ENCODE measurements around the gene ZNF865. TPM values are rescaled to one million over a fixed set of nuclear protein-coding genes. Genes with fewer than 3 reads are reported as not detected.
"Not testable (repeated sequence)": the region's sequence is repeated elsewhere in the genome, so short reads cannot be mapped to it uniquely, and the experiment has no call there.

The ZNF865 gene
- total and polyA plus RNA-seq, 10 donors = 4.8 to 23.3 (median 14.3) TPM

- Histone ChIP-seq H3K27ac (no peak overlapping the region), H3K9me3 (peaks cover 0 to 4% (median 0%) of the 10 kb centered on the region in 8 donors), H3K4me1 (peaks cover 18 to 44% (median 35%) of the 10 kb centered on the region in 6 donors), H3K27me3 (replicated peaks in 1 of 7) (peaks cover 0 to 17% (median 0%) of the 10 kb centered on the region in 7 donors), H3K36me3 (peaks cover 0 to 27% (median 20%) of the 10 kb centered on the region in 6 donors), H3K4me3 (no peak overlapping the region)
- DNase-seq = no peak
- intact Hi-C loops (cut with DNase I; ENCODE audit: low total_unique reads) = no loop called here
- TF ChIP-seq CTCF (IDR thresholded peaks at IDR 0.05 in 8 of 11, conservative IDR thresholded peaks at IDR 0.05 in 3 of 11) (no peak), POLR2A (IDR thresholded peaks at IDR 0.05) (no peak), POLR2AphosphoS5 (IDR thresholded peaks at IDR 0.05) (no peak)
- WGBS, 5 donors = 39 to 60% (median 54%) methylated on average over 6 of the region's 6 CpGs
These were observed 23.6 kb upstream of the ZNF865 start for GRCh38 chr19:55581823-55582223.

GRCh38 chr19:55582284-55582683 lies 23.2 kb upstream of the ZNF865 start:
- H3K9me3 ChIP-seq; DNase-seq; H3K27ac ChIP-seq; intact Hi-C loops (cut with DNase I; ENCODE audit: low total_unique reads); H3K4me3 ChIP-seq: not testable (repeated sequence)
- WGBS, 5 donors = 70 to 88% (median 78%) methylated on average over 4 of the region's 4 CpGs
- Histone ChIP-seq H3K36me3 (peaks cover 0 to 22% (median 18%) of the 10 kb centered on the region in 6 donors), H3K27me3 (replicated peaks in 1 of 7) (peaks cover 0 to 20% (median 0%) of the 10 kb centered on the region in 7 donors), H3K4me1 (peaks cover 22 to 49% (median 40%) of the 10 kb centered on the region in 6 donors)

- H3K4me3 ChIP-seq; intact Hi-C loops (cut with DNase I; ENCODE audit: low total_unique reads); H3K36me3 ChIP-seq; H3K27ac ChIP-seq; H3K9me3 ChIP-seq; DNase-seq: not testable (repeated sequence)
- 66 to 89% (median 84%) methylated on average over 8 of the region's 8 CpGs for WGBS, 5 donors
- Histone ChIP-seq H3K27me3 (replicated peaks in 1 of 7) (peaks cover 0 to 26% (median 0%) of the 10 kb centered on the region in 7 donors), H3K4me1 (peaks cover 27 to 57% (median 49%) of the 10 kb centered on the region in 6 donors)
These were observed 21.6 kb upstream of the ZNF865 start for GRCh38 chr19:55583897-55584296.

GRCh38 chr19:55584871-55585270 lies 20.6 kb upstream of the ZNF865 start:
- no peak overlapping the region for H3K27ac ChIP-seq
- 79 to 95% (median 92%) methylated on average over 11 of the region's 11 CpGs for WGBS, 5 donors

More at GRCh38 chr19:55584871-55585270, 20.6 kb upstream of the ZNF865 start:
- H3K36me3 ChIP-seq = no peaks in the 10 kb centered on the region
- DNase-seq = no peak
- intact Hi-C loops (cut with DNase I; ENCODE audit: low total_unique reads) = no loop called here
- TF ChIP-seq CTCF (IDR thresholded peaks at IDR 0.05 in 8 of 11, conservative IDR thresholded peaks at IDR 0.05 in 3 of 11) (no peak), POLR2A (IDR thresholded peaks at IDR 0.05) (no peak)
- no peak overlapping the region for H3K4me3 ChIP-seq
- H3K9me3 ChIP-seq = no peaks in the 10 kb centered on the region
- H3K27me3 ChIP-seq (replicated peaks in 1 of 7) = peaks cover 0 to 26% (median 0%) of the 10 kb centered on the region in 7 donors
- peaks cover 27 to 51% (median 44%) of the 10 kb centered on the region in 6 donors for H3K4me1 ChIP-seq
